Neuronal stem cell (in vitro differentiated cells): Measurements from ENCODE around the gene ARHGAP26.

Source experiments
- DNase-seq: peaks from one replicate; pipeline ENCODE4 v3.0.0-alpha.2; 2013; ENCODE audit warnings: low spot score
- H2AFZ ChIP-seq: one replicate; pipeline ENCODE4 v1.6.1; 2013; ENCODE audit warnings: mild to moderate bottlenecking, low read length, inconsistent platforms
- H2AK5ac ChIP-seq: 2 replicates; pipeline ENCODE4 v1.6.1; 2013; ENCODE audit warnings: low read depth, mild to moderate bottlenecking, inconsistent platforms, low read length, moderate library complexity, mixed read lengths
- H2BK120ac ChIP-seq: 2 replicates; pipeline ENCODE4 v1.6.1; 2013; ENCODE audit warnings: low read depth, mild to moderate bottlenecking, inconsistent platforms, low read length, moderate library complexity, mixed read lengths
- H2BK12ac ChIP-seq: one replicate; pipeline ENCODE4 v1.6.1; 2013; ENCODE audit warnings: low read length, inconsistent platforms
- H2BK15ac ChIP-seq: 2 replicates; pipeline ENCODE4 v1.6.1; 2013; ENCODE audit warnings: mild to moderate bottlenecking, low read length, inconsistent platforms, mixed read lengths
- H2BK5ac ChIP-seq: one replicate; pipeline ENCODE4 v1.6.1; 2013; ENCODE audit warnings: inconsistent platforms, mild to moderate bottlenecking, low read length, moderate library complexity
- H3K14ac ChIP-seq: one replicate; pipeline ENCODE4 v1.6.1; 2013; ENCODE audit warnings: low read length, inconsistent platforms
- H3K18ac ChIP-seq: 2 replicates; pipeline ENCODE4 v1.6.1; 2013; ENCODE audit warnings: low read length, inconsistent platforms
- H3K23ac ChIP-seq: 2 replicates; pipeline ENCODE4 v1.6.1; 2013; ENCODE audit warnings: low read depth, mild to moderate bottlenecking, mixed read lengths, low read length, inconsistent platforms; ENCODE audit not compliant: poor library complexity
- H3K27ac ChIP-seq: replicated peaks from 3 replicates; pipeline ENCODE4 v1.5.1; 2013; ENCODE audit warnings: low read length, inconsistent platforms
- H3K27me3 ChIP-seq, 3 experiments: 2 replicates each; pipeline ENCODE4 v1.6.1; 2013; ENCODE audit warnings: low read length in 3 of 3, mild to moderate bottlenecking in 2 of 3, inconsistent platforms in 1 of 3, low read depth in 1 of 3, mixed read lengths in 1 of 3, moderate library complexity in 1 of 3; ENCODE audit not compliant: control insufficient read depth in 3 of 3, insufficient read depth in 3 of 3
- H3K36me3 ChIP-seq, 2 donors: replicated peaks in 1 of 2; 2 replicates each; pipeline ENCODE4 v1.6.1; 2013; ENCODE audit warnings: low read length in 2 of 2; ENCODE audit not compliant: control insufficient read depth in 2 of 2, insufficient read depth in 2 of 2
- H3K4ac ChIP-seq: 2 replicates; pipeline ENCODE4 v1.6.1; 2013; ENCODE audit warnings: inconsistent platforms, mild to moderate bottlenecking, low read length, moderate library complexity
- H3K4me1 ChIP-seq, 2 donors: 1 replicate in 1 of 2; 2 replicates in 1 of 2; pipeline ENCODE4 v1.6.1; 2013; ENCODE audit warnings: low read length in 2 of 2, low read depth in 1 of 2; ENCODE audit not compliant: control insufficient read depth in 2 of 2, insufficient read depth in 1 of 2
- H3K4me2 ChIP-seq: one replicate; pipeline ENCODE4 v1.6.1; 2013; ENCODE audit warnings: mild to moderate bottlenecking, low read length, inconsistent platforms; ENCODE audit not compliant: insufficient read depth, poor library complexity, severe bottlenecking
- H3K4me3 ChIP-seq, 2 donors: 2 replicates each; pipeline ENCODE4 v1.5.1; 2013; ENCODE audit warnings: low read length in 2 of 2, mild to moderate bottlenecking in 2 of 2, inconsistent platforms in 1 of 2, moderate library complexity in 1 of 2
- H3K79me1 ChIP-seq: one replicate; pipeline ENCODE4 v1.6.1; 2013; ENCODE audit warnings: low read depth, mild to moderate bottlenecking, inconsistent platforms, low read length, moderate library complexity
- H3K9ac ChIP-seq: one replicate; pipeline ENCODE4 v1.6.1; 2013; ENCODE audit warnings: mild to moderate bottlenecking, low read depth, low read length, inconsistent platforms; ENCODE audit not compliant: poor library complexity
- H3K9me3 ChIP-seq, 2 donors: replicated peaks in 1 of 2; 2 replicates each; pipeline versions ENCODE3 to v1.6.1; 2013; ENCODE audit warnings: low read length in 2 of 2, mild to moderate bottlenecking in 2 of 2, inconsistent platforms in 1 of 2, low read depth in 1 of 2, mixed read lengths in 1 of 2, moderate library complexity in 1 of 2; ENCODE audit not compliant: control insufficient read depth in 2 of 2, insufficient read depth in 1 of 2
- H4K8ac ChIP-seq: one replicate; pipeline ENCODE4 v1.6.1; 2013; ENCODE audit warnings: low read depth, mild to moderate bottlenecking, inconsistent platforms, low read length, moderate library complexity
- H4K91ac ChIP-seq: one replicate; pipeline ENCODE4 v1.6.1; 2013; ENCODE audit warnings: low read length, low read depth, mild to moderate bottlenecking, inconsistent platforms; ENCODE audit not compliant: poor library complexity
- WGBS, 2 donors: extraction: QIAGEN DNeasy Blood & Tissue Kit; methylation state at CpG; one replicate each; pipeline ENCODE4 v1.1.7; 2013; ENCODE audit warnings: missing lambda C conversion rate in 2 of 2, mixed read lengths in 1 of 2; ENCODE audit not compliant: insufficient read length in 2 of 2, insufficient replicate concordance in 1 of 2; ENCODE audit errors: extremely low coverage in 2 of 2; 5-methylcytosine and 5-hydroxymethylcytosine counted together

Gene ARHGAP26

GRCh38 chr5:143248822-143249579 is 478.8 kb downstream of the ARHGAP26 start:
- DNase-seq = no peak
- Histone ChIP-seq H2AFZ (no peak overlapping the region), H2BK12ac (no peak overlapping the region), H3K9ac (no peak overlapping the region), H3K27me3 (peaks cover 0 to 2% (median 0%) of the 10 kb centered on the region in 3 experiments), H2BK15ac (no peak overlapping the region), H3K4me1 (no peaks in the 10 kb centered on the region), H3K9me3 (no peaks in the 10 kb centered on the region), H3K4me2 (no peak overlapping the region), H3K27ac (no peak overlapping the region), H3K18ac (no peak overlapping the region), H4K91ac (no peak overlapping the region), H2BK120ac (no peak overlapping the region), H4K8ac (no peak overlapping the region), H3K14ac (no peak overlapping the region), H2AK5ac (no peak overlapping the region), H2BK5ac (no peak overlapping the region), H3K4me3 (no peak overlapping the region), H3K4ac (no peak overlapping the region), H3K36me3 (no peaks in the 10 kb centered on the region), H3K23ac (no peak overlapping the region), H3K79me1 (no peaks in the 10 kb centered on the region)
- no CpG with 5 or more reads among the region's 3 CpGs for WGBS, 2 donors

GRCh38 chr5:143249851-143250250 is 479.7 kb downstream of the ARHGAP26 start:
- no peak overlapping the region for H3K27ac ChIP-seq
- no peak for DNase-seq
- no peak overlapping the region for H2BK12ac ChIP-seq
- no peaks in the 10 kb centered on the region for H3K9me3 ChIP-seq
- no peak overlapping the region for H2BK120ac ChIP-seq
- H3K4me2 ChIP-seq = no peak overlapping the region
- H3K79me1 ChIP-seq = no peaks in the 10 kb centered on the region
- H3K9ac ChIP-seq = no peak overlapping the region
- no peak overlapping the region for H3K23ac ChIP-seq
- no peak overlapping the region for H4K8ac ChIP-seq
- H3K36me3 ChIP-seq = no peaks in the 10 kb centered on the region
- no peak overlapping the region for H2AFZ ChIP-seq
- H2AK5ac ChIP-seq = no peak overlapping the region
- no peak overlapping the region for H3K4ac ChIP-seq
- no peak overlapping the region for H4K91ac ChIP-seq
- WGBS, 2 donors = no CpG with 5 or more reads among the region's 2 CpGs
- H3K4me3 ChIP-seq = no peak overlapping the region
- no peak overlapping the region for H3K14ac ChIP-seq
- H3K27me3 ChIP-seq = peaks cover 0 to 2% (median 0%) of the 10 kb centered on the region in 3 experiments
- no peak overlapping the region for H2BK5ac ChIP-seq
- no peaks in the 10 kb centered on the region for H3K4me1 ChIP-seq
- H3K18ac ChIP-seq = no peak overlapping the region
- no peak overlapping the region for H2BK15ac ChIP-seq

DNA sequence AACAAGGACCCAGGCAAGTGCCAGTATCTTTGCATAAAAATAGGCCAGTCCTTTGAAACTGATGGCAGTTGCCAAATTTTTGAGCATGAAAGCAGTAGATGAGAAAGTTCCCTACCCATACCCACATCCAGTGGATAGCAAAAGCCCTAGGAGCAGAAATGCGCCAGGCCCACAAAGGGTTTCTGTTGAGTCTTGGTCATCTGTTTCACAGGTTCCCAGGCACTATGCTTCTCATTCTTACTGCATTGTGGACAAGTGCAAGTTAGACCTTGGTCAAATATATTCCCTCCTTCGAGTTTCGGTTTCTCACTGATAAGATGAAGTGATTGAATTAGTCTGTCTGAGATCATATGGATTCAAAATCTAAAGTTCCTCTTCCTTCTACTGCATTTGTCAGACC is 481.0 kb downstream of the ARHGAP26 start:
- no peak for DNase-seq
- no peak overlapping the region for H3K18ac ChIP-seq
- no peaks in the 10 kb centered on the region for H3K4me1 ChIP-seq
- no peak overlapping the region for H3K14ac ChIP-seq
- no peak overlapping the region for H3K4me3 ChIP-seq
- H4K91ac ChIP-seq = no peak overlapping the region
- H2AFZ ChIP-seq = no peak overlapping the region
- WGBS, 2 donors = no CpG with 5 or more reads among the region's 3 CpGs
- H3K23ac ChIP-seq = no peak overlapping the region
- H3K27me3 ChIP-seq = peaks cover 0 to 2% (median 0%) of the 10 kb centered on the region in 3 experiments
- no peak overlapping the region for H3K4ac ChIP-seq
- H3K27ac ChIP-seq = no peak overlapping the region
- H3K9ac ChIP-seq = no peak overlapping the region
- no peaks in the 10 kb centered on the region for H3K79me1 ChIP-seq
- H3K4me2 ChIP-seq = no peak overlapping the region
- no peak overlapping the region for H2BK5ac ChIP-seq
- H4K8ac ChIP-seq = no peak overlapping the region
- H2AK5ac ChIP-seq = no peak overlapping the region
- H2BK120ac ChIP-seq = no peak overlapping the region
- no peaks in the 10 kb centered on the region for H3K9me3 ChIP-seq
- no peak overlapping the region for H2BK12ac ChIP-seq
- no peak overlapping the region for H2BK15ac ChIP-seq
- no peaks in the 10 kb centered on the region for H3K36me3 ChIP-seq

DNA sequence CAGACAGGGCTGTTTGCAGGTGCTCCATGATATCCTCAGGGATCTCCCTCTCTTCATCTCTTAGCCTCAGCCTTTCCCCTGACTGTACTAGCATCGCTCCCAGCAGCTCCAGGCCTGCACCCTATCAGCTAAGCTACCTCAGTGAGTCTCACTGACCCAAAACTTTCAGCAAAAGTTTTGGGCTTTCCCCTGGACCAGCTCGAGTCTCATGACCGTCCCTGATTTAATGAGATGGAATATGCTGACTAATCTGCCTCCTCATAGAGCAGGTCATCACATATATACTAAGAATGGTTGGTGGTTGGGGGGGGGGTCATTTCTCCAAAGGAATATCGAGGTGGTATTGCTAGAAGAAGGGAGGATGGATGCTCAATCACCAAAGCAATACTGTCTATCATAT is 481.8 kb downstream of the ARHGAP26 start:
- H3K79me1 ChIP-seq = no peaks in the 10 kb centered on the region

More for the DNA sequence above, 481.8 kb downstream of the ARHGAP26 start:
- Histone ChIP-seq H2BK120ac (no peak overlapping the region), H2BK5ac (no peak overlapping the region), H3K27me3 (peaks cover 0 to 2% (median 0%) of the 10 kb centered on the region in 3 experiments), H2AK5ac (no peak overlapping the region), H3K4ac (no peak overlapping the region), H2AFZ (no peak overlapping the region), H3K4me1 (no peaks in the 10 kb centered on the region), H3K9me3 (no peaks in the 10 kb centered on the region), H3K14ac (no peak overlapping the region), H4K8ac (no peak overlapping the region), H3K36me3 (no peaks in the 10 kb centered on the region), H3K9ac (no peak overlapping the region), H2BK12ac (no peak overlapping the region), H3K18ac (no peak overlapping the region), H3K27ac (no peak overlapping the region), H3K23ac (no peak overlapping the region), H4K91ac (no peak overlapping the region), H2BK15ac (no peak overlapping the region), H3K4me2 (no peak overlapping the region), H3K4me3 (no peak overlapping the region)
- no CpG with 5 or more reads among the region's 4 CpGs for WGBS, 2 donors
- DNase-seq = no peak
